GM19239 (cell line): ENCODE data around the gene GRK6.
"Not testable (repeated sequence)": the region's sequence is repeated elsewhere in the genome, so short reads cannot be mapped to it uniquely, and the experiment has no call there.

Experiments used
- DNase-seq: peaks from one replicate; pipeline ENCODE4 v3.0.0; 2011; ENCODE audit warnings: low spot score; ENCODE audit not compliant: insufficient read length
- FAIRE-seq: peaks from 2 replicates; lab custom pipeline; 2011; peaks lifted over from hg19 to GRCh38; lab: Jason Lieb, UNC

Gene GRK6

DNA sequence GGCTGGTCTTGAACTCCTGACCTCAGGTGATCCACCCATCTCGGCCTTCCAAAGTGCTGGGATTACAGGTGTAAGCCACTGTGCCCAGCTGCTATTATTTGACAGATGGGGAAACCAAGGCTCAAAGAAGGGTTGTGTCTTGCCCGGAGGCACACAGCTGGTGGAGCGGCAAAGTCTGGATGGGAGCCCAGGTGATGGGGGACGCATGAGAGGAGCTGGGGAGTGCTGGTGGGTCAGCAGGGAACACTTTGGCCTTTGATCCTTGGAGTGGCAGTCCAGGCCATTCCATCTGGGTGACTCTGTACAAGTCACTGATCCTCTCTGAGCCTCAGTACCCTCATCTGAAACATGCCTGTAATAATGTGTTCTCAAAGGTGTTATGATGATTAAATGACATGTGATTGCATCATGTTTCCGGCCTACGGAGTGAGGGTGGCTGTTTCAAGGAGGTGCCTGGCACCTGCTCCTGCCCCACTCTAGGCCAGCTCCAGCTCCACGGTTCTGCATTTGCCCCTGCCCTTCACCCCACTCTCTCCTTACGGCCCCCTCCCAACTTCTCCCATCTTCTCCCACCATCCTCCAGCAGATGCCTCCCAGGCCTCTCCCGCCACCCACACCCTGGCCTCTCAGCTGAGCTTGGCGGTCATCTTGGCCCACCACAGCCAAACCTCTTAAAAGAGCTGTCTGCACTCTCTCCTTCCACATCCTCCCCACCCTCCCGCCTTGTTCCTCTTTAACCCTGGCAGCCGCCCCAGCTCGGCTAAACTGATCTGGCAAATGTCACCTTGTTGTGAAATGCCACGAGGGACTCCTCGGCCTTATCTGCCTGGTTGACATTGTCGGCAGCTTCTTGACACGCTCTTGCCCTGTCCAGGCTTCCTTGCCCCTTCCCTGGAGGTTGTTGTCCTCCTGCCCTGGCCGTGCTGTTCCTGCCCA lies 52.5 kb downstream of the GRK6 start:
- FAIRE-seq (peak; percentile 26), DNase-seq (no peak)

DNA sequence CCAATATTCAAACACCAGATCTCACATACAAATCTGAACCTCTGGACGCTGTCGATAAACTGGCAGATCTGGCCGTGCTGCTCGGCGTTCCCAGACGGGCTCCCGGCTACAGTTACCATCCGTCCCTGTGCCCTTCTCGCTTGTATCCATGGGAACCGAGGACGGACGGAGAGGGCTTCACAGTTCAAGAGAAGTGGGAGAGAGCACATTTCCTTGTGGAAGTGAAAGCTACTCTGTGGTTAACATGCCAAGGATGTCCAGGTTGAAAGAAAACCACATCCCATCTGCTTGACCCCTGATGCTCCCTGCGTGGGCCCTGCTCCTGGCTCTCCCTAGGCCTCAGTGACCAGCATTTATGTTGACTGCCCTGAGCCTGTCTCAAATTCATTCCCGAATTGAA lies 53.3 kb downstream of the GRK6 start:
- FAIRE-seq: no peak

DNA sequence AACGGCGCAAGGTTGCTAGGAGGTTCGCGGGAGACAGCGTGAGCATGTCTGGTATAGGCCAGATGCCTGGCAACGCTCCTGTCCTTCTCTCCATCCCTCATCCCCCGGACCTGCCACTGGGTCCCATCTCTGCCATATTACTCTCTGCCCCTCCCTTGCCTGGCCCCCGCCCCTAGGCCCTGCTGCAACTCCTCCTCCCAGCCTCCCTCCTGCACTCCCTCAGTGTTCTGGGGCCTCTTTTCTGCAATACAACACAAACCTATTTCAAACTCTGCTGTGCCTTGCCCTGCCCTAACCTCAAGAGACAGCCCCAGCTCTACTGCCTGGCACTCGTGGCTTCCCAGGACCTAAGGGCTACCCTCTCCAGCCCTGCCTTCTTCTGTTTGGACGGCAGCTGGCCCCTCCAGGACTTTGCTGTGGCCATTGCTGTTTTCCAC lies 55.9 kb downstream of the GRK6 start:
- FAIRE-seq (no peak), DNase-seq (no peak)

More for the DNA sequence above, 53.3 kb downstream of the GRK6 start:
- DNase-seq: no peak

DNA sequence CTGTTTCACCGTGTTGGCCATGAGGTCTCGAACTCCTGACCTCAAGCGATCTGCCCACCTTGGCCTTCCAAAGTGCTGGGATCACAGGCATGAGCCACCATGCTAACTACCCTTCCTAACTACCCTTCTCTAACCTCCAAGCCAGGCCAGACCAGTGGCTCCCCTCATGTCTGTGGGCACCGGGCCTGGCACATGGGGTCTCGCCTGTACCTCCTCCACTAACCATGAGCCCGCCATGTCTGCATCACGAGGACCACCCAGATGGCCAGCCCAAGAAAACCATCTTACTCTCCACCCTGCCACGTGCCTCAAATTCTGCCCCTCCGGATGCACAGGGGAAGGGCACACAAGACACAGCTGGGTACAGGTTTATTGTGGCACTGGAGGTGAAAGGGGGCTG lies 56.6 kb downstream of the GRK6 start:
- no peak for DNase-seq
- no peak for FAIRE-seq

DNA sequence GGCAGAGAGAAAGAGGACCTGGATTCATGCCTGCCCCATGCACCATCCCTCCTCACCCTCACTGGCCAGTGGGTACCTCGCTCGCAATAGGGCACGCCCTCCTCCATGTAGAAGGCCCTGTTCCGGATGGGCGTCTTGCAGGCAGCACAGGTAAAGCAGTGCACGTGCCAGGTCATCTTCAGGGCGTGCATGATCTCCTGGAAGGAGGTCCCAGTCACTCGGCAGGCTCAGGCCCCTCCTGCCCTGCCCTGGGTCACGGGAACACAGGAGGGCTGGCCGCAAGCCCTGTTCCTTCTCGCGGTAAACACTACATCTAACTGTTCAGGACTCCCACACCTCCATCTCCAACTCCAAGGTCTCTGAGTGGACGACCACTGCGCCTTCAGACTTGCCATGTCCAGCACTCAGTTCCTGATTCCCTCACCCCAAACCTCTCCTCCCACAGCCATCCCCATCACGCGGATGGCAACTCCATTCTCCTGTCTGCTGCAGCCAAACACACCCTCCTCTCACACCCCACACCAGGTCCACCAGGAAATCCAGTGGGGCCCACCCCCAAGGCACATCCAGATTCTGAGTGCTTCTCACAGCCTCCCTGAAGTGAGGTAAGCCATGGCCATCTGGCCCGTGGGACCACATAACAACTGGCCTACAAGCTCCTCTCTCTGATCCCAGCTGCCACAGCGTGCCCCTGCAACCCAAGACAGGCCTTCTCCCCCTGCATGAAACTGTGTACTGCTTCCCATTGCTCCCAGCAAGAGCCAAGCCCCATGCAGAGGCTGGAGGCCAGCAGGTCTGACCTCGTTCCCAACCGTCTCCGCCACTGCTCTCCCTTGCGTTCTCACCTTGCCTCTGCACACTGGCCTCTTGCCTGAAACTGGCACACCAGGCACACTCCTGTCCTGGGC lies 57.8 kb downstream of the GRK6 start:
- DNase-seq (no peak), FAIRE-seq (no peak)

DNA sequence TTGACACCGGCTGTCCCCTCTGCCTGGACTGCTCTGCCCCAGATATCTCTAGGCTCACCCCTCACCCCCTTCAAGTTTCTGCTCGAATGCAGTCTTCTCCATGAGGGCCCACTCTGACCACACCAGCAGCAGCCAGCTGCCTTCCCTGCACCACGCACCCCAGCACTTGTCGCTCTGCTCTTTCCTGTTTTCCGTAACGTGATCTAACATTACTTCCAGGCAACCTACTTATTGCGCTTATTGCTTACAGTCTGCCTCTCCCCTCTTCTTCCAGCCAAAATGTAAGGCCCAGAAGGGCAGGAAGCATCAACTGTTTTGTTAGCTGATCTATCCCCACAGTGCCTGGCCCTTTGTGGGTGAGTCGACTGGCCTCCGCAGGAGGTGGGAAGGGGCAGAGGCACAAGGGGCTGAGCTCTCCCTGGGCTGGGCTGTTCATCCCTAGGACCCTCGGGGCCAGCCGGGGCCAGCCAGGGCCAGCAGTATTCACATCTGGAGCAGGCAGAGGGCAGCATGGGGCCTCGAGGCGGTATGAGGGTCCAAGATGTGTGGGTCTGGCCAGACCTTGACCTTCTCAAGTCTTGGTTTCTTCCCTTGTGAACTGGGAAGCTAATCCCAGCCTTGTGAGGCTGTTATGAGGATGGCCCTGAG lies 58.5 kb downstream of the GRK6 start:
- DNase-seq (no peak), FAIRE-seq (no peak)

DNA sequence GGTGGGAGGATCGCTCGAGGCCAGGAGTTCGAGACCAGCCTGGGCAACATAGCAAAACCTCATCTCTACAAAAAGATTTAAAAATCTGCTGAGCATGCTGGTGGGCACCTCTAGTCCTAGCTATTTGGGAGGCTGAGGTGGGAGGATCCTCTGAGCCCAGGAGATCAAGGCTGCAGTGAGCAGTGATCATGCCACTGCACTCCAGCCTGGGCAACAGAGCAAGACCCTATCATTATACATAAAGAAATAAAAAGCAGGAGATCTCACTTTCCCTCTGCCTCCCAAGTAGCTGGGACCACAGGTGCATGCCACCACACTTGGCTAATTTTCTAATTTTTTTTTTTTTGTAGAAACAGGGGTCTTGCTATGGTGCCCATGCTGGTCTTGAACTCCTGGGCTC lies 59.3 kb downstream of the GRK6 start:
- FAIRE-seq, DNase-seq: not testable (repeated sequence)

DNA sequence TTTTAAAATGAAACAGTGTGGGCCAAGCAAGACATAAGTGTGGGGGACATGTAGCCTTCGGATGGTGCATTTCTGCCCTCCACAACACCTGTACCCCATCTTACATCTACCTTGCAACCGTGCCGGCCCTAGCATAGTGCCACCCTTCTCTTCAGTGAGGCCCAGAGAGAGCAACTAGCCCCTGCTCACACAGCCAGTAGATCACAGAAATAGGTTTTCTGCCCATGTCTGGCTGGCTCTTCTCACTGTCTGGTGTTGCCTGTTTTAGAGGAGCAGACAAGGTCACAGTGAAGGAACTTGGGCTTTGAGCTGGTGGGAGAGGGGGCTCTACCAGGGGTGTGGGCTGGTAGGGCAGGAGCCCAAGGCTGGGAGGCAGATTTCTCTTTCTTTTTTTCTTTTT lies 59.8 kb downstream of the GRK6 start:
- DNase-seq (no peak), FAIRE-seq (no peak)

DNA sequence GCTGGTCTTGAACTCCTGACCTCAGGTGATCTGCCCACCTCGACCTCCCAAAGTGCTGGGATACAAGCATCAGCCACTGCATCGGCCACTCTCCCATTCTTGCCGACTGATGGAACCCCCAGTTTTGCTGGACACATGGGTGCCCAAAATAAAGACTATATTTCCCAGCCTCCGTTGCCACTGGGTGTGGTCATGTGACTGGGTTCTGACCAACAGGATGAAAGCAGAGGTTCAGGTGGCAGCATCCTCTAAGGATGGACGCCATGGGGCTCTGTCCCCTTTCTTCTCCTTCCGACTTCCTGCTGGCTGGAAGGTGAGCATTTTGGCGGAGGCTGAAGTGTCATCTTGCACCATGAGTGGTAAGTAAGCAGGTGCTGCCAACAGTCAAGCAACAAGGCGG lies 60.7 kb downstream of the GRK6 start:
- DNase-seq (no peak), FAIRE-seq (no peak)

DNA sequence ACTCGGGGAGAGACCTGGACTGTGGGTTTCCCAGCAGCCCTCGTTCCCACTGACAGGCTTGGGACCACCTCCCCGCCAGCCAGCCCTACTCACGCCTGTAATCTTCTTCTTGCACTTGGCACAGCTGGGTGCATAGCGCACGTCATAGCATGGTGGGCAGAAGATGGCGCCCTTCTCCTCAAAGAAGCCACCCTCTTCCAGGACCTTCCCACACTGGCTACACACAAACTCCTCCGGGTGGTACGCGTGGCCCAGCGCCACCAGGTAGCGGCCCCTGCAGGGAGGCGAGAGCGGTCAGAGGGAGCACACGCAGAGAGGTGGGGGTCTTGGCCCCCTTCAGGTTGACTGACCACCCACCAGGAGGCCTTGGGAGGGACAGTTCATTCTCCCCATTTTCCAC lies 61.5 kb downstream of the GRK6 start:
- DNase-seq (no peak), FAIRE-seq (no peak)

DNA sequence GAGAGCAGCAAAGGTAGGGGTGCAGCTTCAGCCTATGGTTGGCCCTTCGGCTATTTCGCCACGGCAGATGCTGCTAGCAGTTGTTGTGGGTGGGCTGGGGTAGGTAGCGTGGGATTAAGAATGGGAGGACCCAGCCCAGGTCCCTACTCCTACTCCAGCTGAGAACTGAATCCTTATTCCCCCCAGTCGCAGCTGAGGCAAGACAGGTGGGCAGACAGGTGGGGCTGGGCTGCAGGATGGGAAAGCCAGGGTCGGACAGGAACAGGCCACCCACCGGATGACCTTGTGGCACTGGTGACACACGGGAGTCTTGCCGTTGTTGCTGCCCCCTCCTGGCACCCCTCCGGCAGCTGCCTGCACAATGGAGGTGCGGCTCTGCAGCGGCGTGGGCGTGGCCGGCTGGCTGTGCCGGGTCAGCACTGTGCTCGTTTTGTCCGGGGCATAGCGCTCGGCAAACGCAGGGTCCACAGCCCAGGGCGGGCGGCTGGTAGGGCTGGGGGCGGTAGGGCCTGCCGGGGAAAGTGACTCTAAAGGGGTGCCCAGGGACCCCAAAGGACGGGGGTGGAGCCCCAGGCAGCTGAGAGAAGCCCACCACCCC lies 62.7 kb downstream of the GRK6 start:
- FAIRE-seq: no peak
- DNase-seq: no peak

DNA sequence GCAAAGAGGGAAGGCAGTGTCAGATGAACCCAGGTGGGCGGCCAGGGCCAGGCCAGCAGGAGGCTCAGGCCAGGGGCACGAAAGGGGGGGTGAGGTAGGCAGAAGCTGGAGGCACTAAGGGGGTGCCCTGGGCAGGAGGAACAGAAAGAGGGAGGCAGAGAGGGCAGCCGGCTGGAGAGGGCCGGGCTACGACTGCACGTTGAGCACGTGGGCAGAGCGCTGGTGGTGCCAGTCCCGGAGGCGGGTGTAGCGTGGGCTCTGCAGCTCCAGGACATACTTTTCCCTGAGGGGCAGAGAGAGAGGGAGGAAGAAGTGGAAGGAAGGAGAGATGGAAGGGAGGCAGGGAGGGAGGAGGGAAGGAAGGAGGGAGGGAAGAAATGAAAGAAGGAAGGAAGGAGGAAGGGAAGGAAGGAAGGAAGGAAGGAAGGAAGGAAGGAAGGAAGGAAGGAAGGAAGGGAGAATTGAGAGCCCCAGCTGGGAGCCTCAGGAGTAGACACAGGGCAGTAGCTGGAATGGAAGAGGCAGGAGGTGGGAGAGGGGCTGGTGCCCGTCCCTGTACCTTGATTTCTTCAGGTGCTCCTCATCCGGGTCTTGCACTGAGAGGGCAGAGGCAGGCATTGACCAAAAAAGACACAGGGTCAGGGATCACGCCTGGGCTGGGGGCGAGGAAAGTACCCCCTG lies 64.0 kb downstream of the GRK6 start:
- no peak for DNase-seq
- no peak for FAIRE-seq

DNA sequence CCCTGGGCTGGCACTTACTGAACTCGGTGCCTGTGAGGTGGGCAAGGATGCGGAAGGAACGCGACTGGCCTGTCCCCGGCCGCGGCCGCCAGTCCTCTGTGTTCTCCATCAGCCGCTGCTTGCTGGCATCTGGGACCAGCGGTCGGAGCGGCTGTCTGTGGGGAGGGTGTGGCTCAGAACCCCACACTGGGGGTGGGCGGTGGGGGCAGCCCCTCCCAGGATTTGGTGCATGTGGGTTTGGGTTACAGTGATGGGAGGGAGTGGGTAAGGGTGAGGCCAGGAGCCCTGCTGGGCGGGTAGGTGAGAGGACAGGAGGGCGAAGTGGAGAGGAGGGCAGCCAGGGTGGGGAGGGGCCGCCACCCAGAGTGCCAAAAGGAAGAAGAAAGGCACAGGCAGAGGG lies 64.5 kb downstream of the GRK6 start:
- FAIRE-seq (no peak), DNase-seq (no peak)

DNA sequence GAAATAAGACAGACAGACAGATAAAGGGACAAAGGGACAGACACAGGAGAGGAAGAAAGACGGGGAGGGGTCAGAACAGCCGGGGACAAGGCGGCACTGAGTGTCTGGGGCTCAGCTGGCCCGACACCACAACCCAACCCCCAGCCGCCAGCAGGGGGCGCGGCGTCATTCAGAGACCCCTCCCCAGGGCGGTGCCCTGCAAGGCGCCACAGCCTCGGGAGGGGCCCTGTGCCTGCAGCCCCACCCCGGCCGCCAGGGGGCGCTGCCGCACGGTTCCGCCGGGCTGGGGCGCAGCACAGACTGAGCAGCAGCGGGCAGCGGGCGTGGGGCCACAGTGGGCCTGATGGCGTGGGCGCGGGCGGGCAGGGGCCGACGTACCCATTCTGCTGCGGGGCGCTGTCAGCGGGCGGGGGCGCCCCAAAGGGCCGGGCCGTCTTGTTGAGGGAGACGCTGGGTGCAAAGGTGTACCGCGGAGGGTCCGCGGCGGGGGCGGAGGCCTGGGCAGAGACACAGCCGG lies 65.0 kb downstream of the GRK6 start:
- no peak for DNase-seq

DNA sequence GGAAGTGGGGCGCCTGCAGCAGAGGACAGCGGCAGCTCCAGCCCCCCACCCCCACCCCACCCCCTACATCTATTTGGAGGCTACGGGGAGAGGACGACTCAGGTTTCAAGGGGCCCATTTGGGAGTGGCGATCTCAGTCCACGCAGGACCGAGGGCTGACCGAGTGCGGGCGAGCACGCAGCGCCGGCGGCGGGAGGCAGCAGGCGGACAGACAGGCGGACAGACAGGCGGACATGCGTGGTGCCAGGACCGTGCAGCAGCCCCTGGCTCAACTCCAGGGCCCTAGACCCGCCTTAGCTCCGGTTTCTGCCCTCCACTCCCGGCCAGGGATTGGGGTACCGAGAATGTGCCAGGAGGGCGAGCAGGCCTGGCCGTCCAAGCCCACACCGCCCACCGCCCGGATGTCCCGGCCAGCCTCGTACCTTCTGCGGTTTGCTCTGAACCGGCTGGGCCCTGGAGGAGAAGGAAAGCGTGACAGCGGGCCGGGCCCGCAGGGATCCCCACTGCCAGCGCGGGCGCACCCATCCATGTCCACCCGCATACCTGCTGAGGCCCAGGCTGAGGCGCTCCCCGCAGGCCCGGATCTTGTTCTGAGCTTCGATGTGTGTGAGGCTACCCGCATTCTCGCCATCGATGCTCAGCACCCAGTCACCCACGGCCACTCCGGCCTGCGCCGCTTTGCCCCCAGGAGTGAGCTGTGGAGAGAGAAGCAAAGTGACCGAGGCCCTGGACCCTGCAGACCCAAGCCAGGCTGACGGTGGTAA lies 65.7 kb downstream of the GRK6 start:
- DNase-seq (no peak), FAIRE-seq (no peak)

More for the DNA sequence above, 65.0 kb downstream of the GRK6 start:
- FAIRE-seq: no peak
